Thyroid gland (tissue), 4 donors: ENCODE results near the gene AADAT.

Experiments used
- POLR2A ChIP-seq, 2 donors: fragments of 450-650 bp; IDR thresholded peaks; one replicate each; pipeline ENCODE4 v1.6.1; 2017; ENCODE audit warnings: antibody characterized with exemption in 2 of 2, mild to moderate bottlenecking in 2 of 2, moderate library complexity in 1 of 2
- TF ChIP-seq, protein P1 (sequence below), 6 experiments: fragments of 200-600 bp in 3 of 6; fragments of 450-650 bp in 3 of 6; sonication (generic) in 3 of 6; IDR thresholded peaks; one replicate each; pipeline ENCODE4 v1.5.1; 2016 to 2019; ENCODE audit warnings: antibody characterized with exemption in 6 of 6, mild to moderate bottlenecking in 2 of 6, inconsistent platforms in 1 of 6, moderate library complexity in 1 of 6

DNA sequence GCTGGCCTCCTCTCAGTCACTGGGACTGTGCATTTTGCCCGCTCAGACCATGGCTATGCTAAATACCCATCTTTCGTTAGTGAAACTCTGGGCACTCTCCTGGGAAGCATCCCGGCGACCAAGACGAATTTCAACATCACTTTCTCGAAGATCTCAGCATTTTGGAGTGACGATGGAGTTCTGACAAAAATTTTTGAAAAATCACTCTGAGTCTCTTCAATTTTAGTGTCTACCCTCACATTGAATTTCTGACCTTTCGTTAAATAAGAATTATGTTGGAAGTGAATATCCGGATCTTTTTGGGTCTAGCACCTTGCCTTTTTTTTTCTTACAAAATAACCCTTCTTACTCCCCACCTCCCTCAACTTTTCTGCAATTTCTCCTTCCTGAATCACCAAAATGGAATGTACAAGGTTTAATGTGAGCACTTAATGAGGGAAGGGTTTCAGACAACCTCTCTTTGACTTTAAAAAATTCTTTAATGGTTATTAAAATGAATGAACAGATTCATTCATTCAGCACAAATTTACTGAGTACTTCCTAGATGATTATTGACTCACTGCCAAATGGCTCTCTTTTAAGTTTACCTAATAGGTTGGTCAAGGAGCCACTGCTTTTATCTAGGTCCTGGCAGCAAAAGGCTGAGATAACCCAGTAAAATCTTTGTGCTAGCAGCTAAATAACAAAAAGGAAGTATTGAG is 746 bp upstream of the AADAT start:
- TF ChIP-seq POLR2A (IDR thresholded peaks at IDR 0.05) = no peak
- TF ChIP-seq, protein P1, sequence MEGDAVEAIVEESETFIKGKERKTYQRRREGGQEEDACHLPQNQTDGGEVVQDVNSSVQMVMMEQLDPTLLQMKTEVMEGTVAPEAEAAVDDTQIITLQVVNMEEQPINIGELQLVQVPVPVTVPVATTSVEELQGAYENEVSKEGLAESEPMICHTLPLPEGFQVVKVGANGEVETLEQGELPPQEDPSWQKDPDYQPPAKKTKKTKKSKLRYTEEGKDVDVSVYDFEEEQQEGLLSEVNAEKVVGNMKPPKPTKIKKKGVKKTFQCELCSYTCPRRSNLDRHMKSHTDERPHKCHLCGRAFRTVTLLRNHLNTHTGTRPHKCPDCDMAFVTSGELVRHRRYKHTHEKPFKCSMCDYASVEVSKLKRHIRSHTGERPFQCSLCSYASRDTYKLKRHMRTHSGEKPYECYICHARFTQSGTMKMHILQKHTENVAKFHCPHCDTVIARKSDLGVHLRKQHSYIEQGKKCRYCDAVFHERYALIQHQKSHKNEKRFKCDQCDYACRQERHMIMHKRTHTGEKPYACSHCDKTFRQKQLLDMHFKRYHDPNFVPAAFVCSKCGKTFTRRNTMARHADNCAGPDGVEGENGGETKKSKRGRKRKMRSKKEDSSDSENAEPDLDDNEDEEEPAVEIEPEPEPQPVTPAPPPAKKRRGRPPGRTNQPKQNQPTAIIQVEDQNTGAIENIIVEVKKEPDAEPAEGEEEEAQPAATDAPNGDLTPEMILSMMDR (IDR thresholded peaks at IDR 0.05) = no peak
